K562 (cell line): ENCODE data around the gene IFI6. TPM values are rescaled to one million over a fixed set of nuclear protein-coding genes. Genes with fewer than 3 reads are reported as not detected.
A peak's percentile ranks its signal among the peaks of the same experiment; 100 is the strongest.
"Not testable (repeated sequence)": the region's sequence is repeated elsewhere in the genome, so short reads cannot be mapped to it uniquely, and the experiment has no call there.

ENCODE experiments used
- ATAC-seq: fragments of 200-7000 bp; cut with Tn5 transposase; 3 replicates; pipeline ENCODE4 v1.9.1; 2020; ENCODE audit warnings: moderate library complexity
- BruUV-seq: library from RNA; stranded (reverse); fragments of 400-500 nt; replicated peaks from 2 replicates; lab custom pipeline; 2021; lab: Mats Ljungman, UMichigan
- CTCF ChIA-PET: fragments of 300-600 bp; formaldehyde crosslinking; extraction: SDS; loops from one replicate; lab custom pipeline; 2021; ENCODE audit warnings: low intra/inter-chr PET ratio; lab: Yijun Ruan, JAX
- POLR2A ChIA-PET: fragments of 300-600, 350-650 bp; sonication (Branson Sonifier 250); formaldehyde crosslinking; extraction: SDS; loops from one replicate; lab custom pipeline; 2021; ENCODE audit warnings: antibody characterized with exemption, inconsistent platforms; lab: Yijun Ruan, JAX
- DNase-seq, 4 experiments: peaks; one replicate each; pipeline versions ENCODE4 v3.0.0 to v3.0.0-alpha.2; 2011 to 2018; ENCODE audit warnings: low spot score in 3 of 4, mixed read lengths in 3 of 4; ENCODE audit errors: extremely low read depth in 1 of 4
- FAIRE-seq: peaks from 2 replicates; lab custom pipeline; 2011; peaks lifted over from hg19 to GRCh38; lab: Jason Lieb, UNC
- H2AFZ ChIP-seq: 2 replicates; pipeline ENCODE4 v1.6.0; 2011; ENCODE audit warnings: low read depth, low read length, control low read depth, inconsistent platforms
- H3K27ac ChIP-seq: fragments of 200-600 bp; 3 replicates; pipeline ENCODE4 v1.8.0; 2011; ENCODE audit warnings: low read depth, mild to moderate bottlenecking, control low read depth, inconsistent platforms, low read length, moderate library complexity, mixed read lengths; ENCODE audit errors: extremely low read depth
- H3K27me3 ChIP-seq, 2 experiments: fragments of 300-600 bp in 1 of 2; 2 replicates in 1 of 2; 3 replicates in 1 of 2; pipeline versions ENCODE4 v1.6.0 to v1.8.0; 2011; ENCODE audit warnings: inconsistent platforms in 2 of 2, low read length in 2 of 2, mild to moderate bottlenecking in 1 of 2, mixed read lengths in 1 of 2, moderate library complexity in 1 of 2; ENCODE audit not compliant: control insufficient read depth in 2 of 2, insufficient read depth in 2 of 2
- H3K36me3 ChIP-seq: fragments of 300-600 bp; 3 replicates; pipeline ENCODE4 v1.8.0; 2011; ENCODE audit warnings: mild to moderate bottlenecking, low read length, inconsistent platforms; ENCODE audit not compliant: control insufficient read depth, insufficient read depth
- H3K4me1 ChIP-seq, 2 experiments: fragments of 200-600 bp in 1 of 2; replicated peaks in 1 of 2; 2 replicates in 1 of 2; 3 replicates in 1 of 2; pipeline versions ENCODE4 v1.5.1 to v1.8.0; 2011; ENCODE audit warnings: inconsistent platforms in 2 of 2, low read length in 2 of 2, mild to moderate bottlenecking in 1 of 2, mixed read lengths in 1 of 2, moderate library complexity in 1 of 2; ENCODE audit not compliant: control insufficient read depth in 2 of 2, insufficient read depth in 2 of 2
- H3K4me2 ChIP-seq: 2 replicates; pipeline ENCODE4 v1.6.1; 2011; ENCODE audit warnings: low read length, control low read depth, inconsistent platforms, mixed read lengths; ENCODE audit not compliant: insufficient read depth
- H3K4me3 ChIP-seq: fragments of 200-600 bp; sonication (generic), shearing (Covaris generic); 2 replicates; pipeline ENCODE4 v1.5.1; 2016; ENCODE audit warnings: control low read depth, inconsistent platforms
- H3K79me2 ChIP-seq: fragments of 200-600 bp; 3 replicates; pipeline ENCODE4 v1.8.0; 2011; ENCODE audit warnings: low read length, inconsistent platforms; ENCODE audit not compliant: control insufficient read depth, insufficient read depth
- H3K9ac ChIP-seq, 2 experiments: 2 replicates each; pipeline versions ENCODE4 v1.6.0 to v1.6.1; 2011; ENCODE audit warnings: low read depth in 2 of 2, low read length in 2 of 2, control low read depth in 1 of 2, inconsistent platforms in 1 of 2, mild to moderate bottlenecking in 1 of 2, mixed read lengths in 1 of 2; ENCODE audit not compliant: insufficient read depth in 1 of 2
- H3K9me1 ChIP-seq: one replicate; pipeline ENCODE4 v1.6.0; 2011; ENCODE audit warnings: inconsistent platforms, mild to moderate bottlenecking, low read length, moderate library complexity; ENCODE audit not compliant: control insufficient read depth, insufficient read depth
- H3K9me3 ChIP-seq: replicated peaks from 2 replicates; pipeline ENCODE4 v1.5.1; 2011; ENCODE audit warnings: low read depth, low read length, inconsistent platforms; ENCODE audit not compliant: control insufficient read depth, insufficient read depth
- H4K20me1 ChIP-seq: replicated peaks from 2 replicates; pipeline ENCODE4 v1.6.1; 2011; ENCODE audit warnings: low read length, inconsistent platforms, mixed read lengths; ENCODE audit not compliant: control insufficient read depth, insufficient read depth
- SMAD3 ChIP-seq: fragments of 450-650 bp; formaldehyde crosslinking; conservative IDR thresholded peaks from 2 replicates; pipeline ENCODE4 v1.4.0; 2020; ENCODE audit warnings: mild to moderate bottlenecking
- TARDBP ChIP-seq: fragments of 450-650 bp; IDR thresholded peaks from 2 replicates; pipeline ENCODE4 v1.6.1; 2016
- whole genome bisulfite sequencing: fragments of 100-300 bp; shearing (Covaris generic); methylation state at CpG from one replicate; pipeline ENCODE4 v1.1.6; 2016; ENCODE audit warnings: low coverage, mixed read lengths; ENCODE audit not compliant: insufficient coverage; ENCODE audit errors: missing lambda C conversion rate; 5-methylcytosine and 5-hydroxymethylcytosine counted together
- in situ Hi-C: fragments of 300-500 bp; cut with MboI; formaldehyde crosslinking; loops from 4 replicates; pipeline ENCODE4 v1.15.0; 2018; ENCODE audit warnings: inconsistent platforms, mixed read lengths
- intact Hi-C: fragments of 100-400 bp; cut with micrococcal nuclease; formaldehyde crosslinking; loops from 2 replicates; pipeline ENCODE4 v1.14.2; 2022
- polyA plus RNA-seq, 8 experiments: library from polyadenylated mRNA; depleted of rRNA in 4 of 8; stranded (reverse) in 5 of 8; unstranded in 3 of 8; fragments of >200 nt; fragmentation: Nextera tagmentation in 2 of 8; fragmentation: Illumina TruSeq in 1 of 8; extraction: Ambion mirVana in 2 of 8; extraction: Trizol in 1 of 8; gene quantifications; 2 replicates each; pipeline versions ENCODE4 v1.2.1 to v1.2.3, GENCODE V29; 2011 to 2014; ENCODE audit warnings: inconsistent platforms in 1 of 8, missing spikeins in 1 of 8
- total RNA-seq, 7 experiments: library from RNA; depleted of rRNA in 6 of 7; stranded (reverse); fragments of >200 nt in 6 of 7; fragmentation: Illumina TruSeq in 2 of 7; extraction: Trizol in 2 of 7; gene quantifications; 2 replicates each; pipeline versions ENCODE4 v1.2.1 to v1.2.3, GENCODE V29; 2011 to 2021; ENCODE audit warnings: low replicate concordance in 1 of 7
- TF ChIP-seq, protein P1 (sequence below), 2 experiments: fragments of 450-650 bp in 1 of 2; sonication (generic) in 1 of 2; formaldehyde crosslinking; conservative IDR thresholded peaks; 2 replicates each; pipeline versions ENCODE4 v1.4.0 to v1.8.1; 2020 to 2022; ENCODE audit warnings: mild to moderate bottlenecking in 1 of 2, missing genetic modification reagents in 1 of 2
- TF ChIP-seq, protein P2 (sequence below): sonication (generic); formaldehyde crosslinking; IDR thresholded peaks from 2 replicates; pipeline ENCODE4 v1.8.0; 2022; ENCODE audit warnings: missing genetic modification reagents, mild to moderate bottlenecking, borderline replicate concordance
- TF ChIP-seq, protein P3 (sequence below): fragments of 450-650 bp; formaldehyde crosslinking; IDR thresholded peaks from 2 replicates; pipeline ENCODE4 v1.4.0; 2022; ENCODE audit warnings: missing genetic modification characterization
- TF ChIP-seq, protein P4 (sequence below): fragments of 450-650 bp; formaldehyde crosslinking; IDR thresholded peaks from 2 replicates; pipeline ENCODE4 v1.4.0; 2022; ENCODE audit warnings: mild to moderate bottlenecking, moderate library complexity
- TF ChIP-seq, protein P5 (sequence below): sonication (generic); formaldehyde crosslinking; IDR thresholded peaks from 2 replicates; pipeline ENCODE4 v1.9.0; 2022; ENCODE audit warnings: mild to moderate bottlenecking, missing genetic modification reagents

Gene IFI6
- total and polyA plus RNA-seq, 9 of the 15 experiments (the other 6 are each of a cell fraction or from before 2014, with no cell fraction given): 0.17 to 4.5 (median 2.2) TPM

DNA sequence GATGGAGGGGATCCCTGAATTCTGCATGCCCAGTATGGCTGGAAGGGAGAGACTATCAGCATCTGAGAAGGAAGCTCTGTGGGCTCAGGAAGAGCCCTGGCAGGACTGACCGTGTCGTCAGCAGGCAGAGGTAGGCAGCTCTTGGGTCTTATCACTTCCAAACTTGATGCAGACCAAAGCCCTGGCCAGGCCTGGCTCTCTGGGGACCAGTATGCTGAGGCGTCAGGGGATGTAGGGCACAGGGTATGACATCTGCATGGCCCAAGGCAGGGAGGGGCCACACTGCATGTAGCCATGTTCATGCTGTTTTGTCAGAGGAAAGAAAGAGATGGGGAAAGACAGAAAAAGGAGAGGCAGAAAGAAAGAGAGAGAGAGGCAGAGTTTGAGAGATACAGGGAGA is 43.3 kb downstream of the IFI6 start:
- in situ Hi-C loops: no loop called here
- DNase-seq (no peak), ATAC-seq (no peak), FAIRE-seq (no peak)
- H2AFZ ChIP-seq: no peak overlapping the region
- TF ChIP-seq, protein P1, sequence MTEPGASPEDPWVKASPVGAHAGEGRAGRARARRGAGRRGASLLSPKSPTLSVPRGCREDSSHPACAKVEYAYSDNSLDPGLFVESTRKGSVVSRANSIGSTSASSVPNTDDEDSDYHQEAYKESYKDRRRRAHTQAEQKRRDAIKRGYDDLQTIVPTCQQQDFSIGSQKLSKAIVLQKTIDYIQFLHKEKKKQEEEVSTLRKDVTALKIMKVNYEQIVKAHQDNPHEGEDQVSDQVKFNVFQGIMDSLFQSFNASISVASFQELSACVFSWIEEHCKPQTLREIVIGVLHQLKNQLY (CRISPR knock-in tag; conservative IDR thresholded peaks at IDR 0.05): no peak
- TF ChIP-seq, protein P2, sequence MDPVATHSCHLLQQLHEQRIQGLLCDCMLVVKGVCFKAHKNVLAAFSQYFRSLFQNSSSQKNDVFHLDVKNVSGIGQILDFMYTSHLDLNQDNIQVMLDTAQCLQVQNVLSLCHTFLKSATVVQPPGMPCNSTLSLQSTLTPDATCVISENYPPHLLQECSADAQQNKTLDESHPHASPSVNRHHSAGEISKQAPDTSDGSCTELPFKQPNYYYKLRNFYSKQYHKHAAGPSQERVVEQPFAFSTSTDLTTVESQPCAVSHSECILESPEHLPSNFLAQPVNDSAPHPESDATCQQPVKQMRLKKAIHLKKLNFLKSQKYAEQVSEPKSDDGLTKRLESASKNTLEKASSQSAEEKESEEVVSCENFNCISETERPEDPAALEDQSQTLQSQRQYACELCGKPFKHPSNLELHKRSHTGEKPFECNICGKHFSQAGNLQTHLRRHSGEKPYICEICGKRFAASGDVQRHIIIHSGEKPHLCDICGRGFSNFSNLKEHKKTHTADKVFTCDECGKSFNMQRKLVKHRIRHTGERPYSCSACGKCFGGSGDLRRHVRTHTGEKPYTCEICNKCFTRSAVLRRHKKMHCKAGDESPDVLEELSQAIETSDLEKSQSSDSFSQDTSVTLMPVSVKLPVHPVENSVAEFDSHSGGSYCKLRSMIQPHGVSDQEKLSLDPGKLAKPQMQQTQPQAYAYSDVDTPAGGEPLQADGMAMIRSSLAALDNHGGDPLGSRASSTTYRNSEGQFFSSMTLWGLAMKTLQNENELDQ (CRISPR knock-in tag): no peak
- TF ChIP-seq, protein P3, sequence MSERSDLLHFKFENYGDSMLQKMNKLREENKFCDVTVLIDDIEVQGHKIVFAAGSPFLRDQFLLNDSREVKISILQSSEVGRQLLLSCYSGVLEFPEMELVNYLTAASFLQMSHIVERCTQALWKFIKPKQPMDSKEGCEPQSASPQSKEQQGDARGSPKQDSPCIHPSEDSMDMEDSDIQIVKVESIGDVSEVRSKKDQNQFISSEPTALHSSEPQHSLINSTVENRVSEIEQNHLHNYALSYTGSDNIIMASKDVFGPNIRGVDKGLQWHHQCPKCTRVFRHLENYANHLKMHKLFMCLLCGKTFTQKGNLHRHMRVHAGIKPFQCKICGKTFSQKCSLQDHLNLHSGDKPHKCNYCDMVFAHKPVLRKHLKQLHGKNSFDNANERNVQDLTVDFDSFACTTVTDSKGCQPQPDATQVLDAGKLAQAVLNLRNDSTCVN: 0 out of 2 replicates have a peak, but pooled peaks have one; percentile 11
- TF ChIP-seq, protein P4, sequence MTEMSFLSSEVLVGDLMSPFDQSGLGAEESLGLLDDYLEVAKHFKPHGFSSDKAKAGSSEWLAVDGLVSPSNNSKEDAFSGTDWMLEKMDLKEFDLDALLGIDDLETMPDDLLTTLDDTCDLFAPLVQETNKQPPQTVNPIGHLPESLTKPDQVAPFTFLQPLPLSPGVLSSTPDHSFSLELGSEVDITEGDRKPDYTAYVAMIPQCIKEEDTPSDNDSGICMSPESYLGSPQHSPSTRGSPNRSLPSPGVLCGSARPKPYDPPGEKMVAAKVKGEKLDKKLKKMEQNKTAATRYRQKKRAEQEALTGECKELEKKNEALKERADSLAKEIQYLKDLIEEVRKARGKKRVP (CRISPR knock-in tag): no peak
- TF ChIP-seq SMAD3 (no peak), TARDBP (no peak)
- TF ChIP-seq, protein P5, sequence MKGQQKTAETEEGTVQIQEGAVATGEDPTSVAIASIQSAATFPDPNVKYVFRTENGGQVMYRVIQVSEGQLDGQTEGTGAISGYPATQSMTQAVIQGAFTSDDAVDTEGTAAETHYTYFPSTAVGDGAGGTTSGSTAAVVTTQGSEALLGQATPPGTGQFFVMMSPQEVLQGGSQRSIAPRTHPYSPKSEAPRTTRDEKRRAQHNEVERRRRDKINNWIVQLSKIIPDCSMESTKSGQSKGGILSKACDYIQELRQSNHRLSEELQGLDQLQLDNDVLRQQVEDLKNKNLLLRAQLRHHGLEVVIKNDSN (CRISPR knock-in tag): no peak
- H4K20me1 ChIP-seq: no peaks in the 10 kb centered on the region
- no peak overlapping the region for H3K9ac ChIP-seq
- no TSS peak for BruUV-seq
- no peak overlapping the region for H3K4me3 ChIP-seq
- H3K4me1 ChIP-seq: peaks cover 5 to 13% of the 10 kb centered on the region in 2 experiments; a peak in 4 of 5 replicates
- no peaks in the 10 kb centered on the region for H3K9me1 ChIP-seq
- WGBS: 4% methylated on average over 3 of the region's 3 CpGs
- H3K9me3 ChIP-seq: no peaks in the 10 kb centered on the region
- ChIA-PET POLR2A (interaction anchor here (0.5 to 2.1 kb wide), 8 partner anchors 10 to 91 kb away, joined by 3 to 8 read pairs (median 4); no protein-coding TSS in a partner anchor), CTCF (no interaction called here)
- H3K4me2 ChIP-seq: no peak overlapping the region
- H3K79me2 ChIP-seq: no peaks in the 10 kb centered on the region
- H3K27me3 ChIP-seq: peaks cover 2 to 10% of the 10 kb centered on the region in 2 experiments; a peak in 2 of 5 replicates
- intact Hi-C loops: no loop called here
- no peak overlapping the region for H3K27ac ChIP-seq
- no peaks in the 10 kb centered on the region for H3K36me3 ChIP-seq

DNA sequence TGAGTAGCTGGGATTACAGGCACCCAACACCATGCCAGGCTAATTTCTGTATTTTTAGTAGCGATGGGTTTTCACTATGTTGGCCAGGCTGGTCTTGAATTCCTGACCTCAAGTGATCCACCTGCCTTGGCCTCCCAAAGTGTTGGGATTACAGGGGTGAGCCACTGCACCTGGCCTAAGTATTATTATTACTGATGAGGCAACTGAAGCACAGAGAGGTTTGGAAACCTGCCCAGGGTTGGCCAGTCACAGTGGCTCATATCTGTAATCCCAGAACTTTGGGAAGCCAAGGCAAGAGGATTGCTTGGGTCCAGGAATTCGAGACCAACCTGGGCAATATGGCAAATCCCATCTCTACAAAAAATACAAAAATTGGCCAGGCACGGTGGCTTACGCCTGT is 44.3 kb downstream of the IFI6 start:
- ATAC-seq, H3K79me2 ChIP-seq, intact Hi-C loops, H3K9ac ChIP-seq, H3K4me3 ChIP-seq, H3K36me3 ChIP-seq, H3K4me2 ChIP-seq, H3K27ac ChIP-seq, H3K9me1 ChIP-seq, H4K20me1 ChIP-seq, in situ Hi-C loops, CTCF ChIA-PET, FAIRE-seq, H3K9me3 ChIP-seq, H2AFZ ChIP-seq, BruUV-seq, DNase-seq: not testable (repeated sequence)
- POLR2A ChIA-PET: interaction anchor here (2.1 kb wide), 2 partner anchors 11 kb away, joined by 6 to 8 read pairs; no protein-coding TSS in a partner anchor
- 17% methylated on average over 4 of the region's 4 CpGs for whole genome bisulfite sequencing
- Histone ChIP-seq H3K27me3 (peaks cover 2 to 11% of the 10 kb centered on the region in 2 experiments; a peak in 2 of 5 replicates), H3K4me1 (peaks cover 5 to 13% of the 10 kb centered on the region in 2 experiments; a peak in 4 of 5 replicates)
